ENCODE data around the gene HNRNPK.
"Not testable (repeated sequence)": the region's sequence is repeated elsewhere in the genome, so short reads cannot be mapped to it uniquely, and the experiment has no call there.

DNA sequence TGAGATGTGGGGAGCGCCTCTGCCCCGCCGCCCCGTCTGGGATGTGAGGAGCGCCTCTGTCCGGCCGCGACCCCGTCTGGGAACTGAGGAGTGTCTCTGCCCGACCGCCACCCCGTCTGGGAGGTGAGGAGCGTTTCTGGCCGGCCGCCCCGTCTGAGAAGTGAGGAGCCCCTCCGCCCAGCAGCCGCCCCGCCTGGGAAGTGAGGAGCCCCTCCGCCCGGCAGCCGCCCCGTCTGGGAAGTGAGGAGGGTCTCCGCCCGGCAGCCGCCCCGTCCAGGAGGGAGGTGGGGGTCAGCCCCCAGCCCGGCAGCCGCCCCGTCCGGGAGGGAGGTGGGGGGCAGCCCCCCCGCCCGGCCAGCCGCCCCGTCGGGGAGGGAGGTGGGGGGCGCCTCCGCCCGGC, 31.9 kb downstream of the HNRNPK start:
- TF ChIP-seq, protein P1, sequence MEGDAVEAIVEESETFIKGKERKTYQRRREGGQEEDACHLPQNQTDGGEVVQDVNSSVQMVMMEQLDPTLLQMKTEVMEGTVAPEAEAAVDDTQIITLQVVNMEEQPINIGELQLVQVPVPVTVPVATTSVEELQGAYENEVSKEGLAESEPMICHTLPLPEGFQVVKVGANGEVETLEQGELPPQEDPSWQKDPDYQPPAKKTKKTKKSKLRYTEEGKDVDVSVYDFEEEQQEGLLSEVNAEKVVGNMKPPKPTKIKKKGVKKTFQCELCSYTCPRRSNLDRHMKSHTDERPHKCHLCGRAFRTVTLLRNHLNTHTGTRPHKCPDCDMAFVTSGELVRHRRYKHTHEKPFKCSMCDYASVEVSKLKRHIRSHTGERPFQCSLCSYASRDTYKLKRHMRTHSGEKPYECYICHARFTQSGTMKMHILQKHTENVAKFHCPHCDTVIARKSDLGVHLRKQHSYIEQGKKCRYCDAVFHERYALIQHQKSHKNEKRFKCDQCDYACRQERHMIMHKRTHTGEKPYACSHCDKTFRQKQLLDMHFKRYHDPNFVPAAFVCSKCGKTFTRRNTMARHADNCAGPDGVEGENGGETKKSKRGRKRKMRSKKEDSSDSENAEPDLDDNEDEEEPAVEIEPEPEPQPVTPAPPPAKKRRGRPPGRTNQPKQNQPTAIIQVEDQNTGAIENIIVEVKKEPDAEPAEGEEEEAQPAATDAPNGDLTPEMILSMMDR (IDR thresholded peaks at IDR 0.05), result not testable (repeated sequence)
- TF ChIP-seq POLR2A (IDR thresholded peaks at IDR 0.05), result not testable (repeated sequence)
